ENCODE results near the gene PIK3R4.

Gene PIK3R4

DNA sequence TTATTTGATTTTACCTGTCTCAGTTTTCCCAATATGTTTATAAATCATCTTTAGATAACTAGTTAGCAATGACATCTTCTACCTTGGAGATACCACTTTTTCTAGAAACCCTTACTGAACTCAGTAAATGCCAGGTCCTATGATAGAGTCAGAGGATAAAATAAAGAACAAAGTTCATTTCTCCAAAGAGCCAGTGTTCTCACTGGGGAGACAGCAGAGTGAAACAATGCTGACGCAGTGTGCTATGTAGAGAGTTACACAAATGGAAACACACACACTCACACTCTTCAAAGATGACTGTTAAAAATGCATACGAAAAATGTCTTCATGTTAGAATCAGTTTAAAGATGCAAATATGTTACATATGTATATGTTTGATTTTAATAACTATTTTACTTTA lies 111.3 kb downstream of the PIK3R4 start:
- DNase-seq, result no peak
